ENCODE measurements around the gene MAML3. TPM values are rescaled to one million over a fixed set of nuclear protein-coding genes. Genes with fewer than 3 reads are reported as not detected.

MAML3 gene
- total RNA-seq, 1 experiment from 2014 or later, result 12.1 TPM

DNA sequence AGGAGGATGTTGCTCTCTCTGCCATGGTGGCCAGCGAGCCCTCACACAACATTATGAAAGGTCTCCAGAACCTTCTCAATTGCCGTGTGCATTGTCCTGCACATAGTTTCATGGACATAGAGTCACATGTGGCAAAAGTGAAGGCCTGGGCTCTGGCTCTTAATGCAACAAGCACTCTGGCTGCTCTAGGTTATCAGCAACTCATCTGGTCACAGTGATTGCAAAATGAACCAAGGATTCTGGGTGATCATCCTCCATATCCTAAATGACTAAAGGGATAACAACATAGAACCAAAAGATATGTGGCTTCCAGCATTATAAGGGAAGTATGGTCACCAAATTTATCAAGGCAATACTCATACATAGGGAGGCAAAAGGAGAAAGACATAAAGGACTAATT is 313.2 kb downstream of the MAML3 start:
- peaks cover 15% of the 10 kb centered on the region for H3K4me1 Mint-ChIP-seq (ENCODE audit: low read depth, unreplicated experiment)
- no peak overlapping the region for H3K27ac Mint-ChIP-seq (ENCODE audit: unreplicated experiment)
- no peak for DNase-seq
- BruUV-seq (replicated peaks), result no TSS peak
- ChIA-PET CTCF (interaction anchor here (0.6 kb wide), 1 partner anchor 15 kb away, joined by 3 read pairs; no protein-coding TSS in a partner anchor), POLR2A (no interaction called here)
- Histone ChIP-seq H3K36me3 (ENCODE audit: control insufficient read depth, insufficient read depth, low read length) (no peaks in the 10 kb centered on the region), H3K4me1 (peaks cover 16% of the 10 kb centered on the region), H3K9me3 (no peaks in the 10 kb centered on the region), H3K4me3 (ENCODE audit: low read depth, low read length) (no peak overlapping the region), H3K27me3 (replicated peaks; ENCODE audit: control insufficient read depth, insufficient read depth, low read length) (no peaks in the 10 kb centered on the region)
- no peak overlapping the region for H3K4me3 Mint-ChIP-seq (ENCODE audit: unreplicated experiment)
- H3K9me3 Mint-ChIP-seq (ENCODE audit: unreplicated experiment), result no peaks in the 10 kb centered on the region
- intact Hi-C loops (cut with micrococcal nuclease; ENCODE audit: unreplicated experiment), result loop anchor here (5.0 to 10.0 kb wide), 3 partner anchors 33 to 414 kb away; no protein-coding TSS in a partner anchor
- TF ChIP-seq, protein P1, sequence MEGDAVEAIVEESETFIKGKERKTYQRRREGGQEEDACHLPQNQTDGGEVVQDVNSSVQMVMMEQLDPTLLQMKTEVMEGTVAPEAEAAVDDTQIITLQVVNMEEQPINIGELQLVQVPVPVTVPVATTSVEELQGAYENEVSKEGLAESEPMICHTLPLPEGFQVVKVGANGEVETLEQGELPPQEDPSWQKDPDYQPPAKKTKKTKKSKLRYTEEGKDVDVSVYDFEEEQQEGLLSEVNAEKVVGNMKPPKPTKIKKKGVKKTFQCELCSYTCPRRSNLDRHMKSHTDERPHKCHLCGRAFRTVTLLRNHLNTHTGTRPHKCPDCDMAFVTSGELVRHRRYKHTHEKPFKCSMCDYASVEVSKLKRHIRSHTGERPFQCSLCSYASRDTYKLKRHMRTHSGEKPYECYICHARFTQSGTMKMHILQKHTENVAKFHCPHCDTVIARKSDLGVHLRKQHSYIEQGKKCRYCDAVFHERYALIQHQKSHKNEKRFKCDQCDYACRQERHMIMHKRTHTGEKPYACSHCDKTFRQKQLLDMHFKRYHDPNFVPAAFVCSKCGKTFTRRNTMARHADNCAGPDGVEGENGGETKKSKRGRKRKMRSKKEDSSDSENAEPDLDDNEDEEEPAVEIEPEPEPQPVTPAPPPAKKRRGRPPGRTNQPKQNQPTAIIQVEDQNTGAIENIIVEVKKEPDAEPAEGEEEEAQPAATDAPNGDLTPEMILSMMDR (IDR thresholded peaks at IDR 0.05; ENCODE audit: insufficient read depth in 1 of 2, low read depth in 1 of 2, low read length in 1 of 2, severe bottlenecking in 1 of 2, unreplicated experiment in 1 of 2), result no peak
- peaks cover 14% of the 10 kb centered on the region for H3K36me3 Mint-ChIP-seq (ENCODE audit: insufficient read depth, unreplicated experiment)
- no peaks in the 10 kb centered on the region for H3K27me3 Mint-ChIP-seq (ENCODE audit: insufficient read depth, unreplicated experiment)

DNA sequence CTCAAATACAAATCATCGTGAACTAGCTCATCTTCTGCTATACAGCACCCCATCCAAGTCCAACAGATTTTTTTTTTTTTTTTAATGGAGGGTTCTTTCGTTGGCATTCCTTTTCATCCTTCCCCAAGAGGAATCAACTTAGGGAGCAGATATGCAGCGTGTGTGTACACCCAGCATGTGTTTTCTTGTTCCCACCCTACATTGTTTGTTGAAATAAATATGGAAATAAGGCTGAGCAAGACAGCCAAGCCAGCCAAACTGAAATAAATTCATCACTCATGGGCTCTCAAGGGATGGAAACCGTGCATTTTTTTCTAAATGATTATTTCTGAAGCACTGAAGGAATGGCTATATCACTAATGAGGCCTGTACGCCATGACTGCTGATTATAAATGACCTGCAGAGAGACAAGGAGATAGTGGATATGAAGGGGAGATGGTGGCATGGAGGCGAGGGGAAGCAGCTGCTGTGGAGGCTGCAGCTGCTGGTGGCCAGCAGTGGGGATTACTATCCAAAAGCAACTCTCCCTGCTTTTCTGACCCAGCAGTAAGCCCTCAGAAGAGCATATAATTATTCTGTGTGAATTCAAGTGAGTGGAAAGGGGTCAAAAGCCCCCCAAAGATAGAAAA is 314.5 kb downstream of the MAML3 start:
- no TSS peak for BruUV-seq (replicated peaks)

DNA sequence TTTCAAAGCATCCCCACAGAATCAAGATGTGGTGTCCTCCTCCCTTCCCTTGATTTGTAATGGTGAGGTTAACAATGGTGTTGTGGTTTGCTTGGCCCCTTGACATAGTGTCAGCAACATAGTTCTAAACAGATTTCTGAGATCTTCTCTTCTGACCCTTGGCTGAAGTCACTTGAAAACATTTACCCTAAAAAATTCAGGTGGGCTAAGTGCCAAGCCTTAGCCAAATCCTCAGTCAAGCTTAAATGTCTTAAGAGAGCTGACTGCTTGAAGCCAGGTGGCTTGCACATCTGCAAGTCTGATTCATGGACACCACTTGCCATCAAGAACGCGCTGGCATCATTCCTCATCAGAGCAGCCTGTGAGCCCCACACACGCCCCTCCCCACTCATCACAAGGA is 315.2 kb downstream of the MAML3 start:
- ChIA-PET POLR2A (no interaction called here), CTCF (no interaction called here)
- no peaks in the 10 kb centered on the region for H3K9me3 Mint-ChIP-seq (ENCODE audit: unreplicated experiment)
- no peaks in the 10 kb centered on the region for H3K27me3 Mint-ChIP-seq (ENCODE audit: insufficient read depth, unreplicated experiment)
- H3K27me3 ChIP-seq (replicated peaks; ENCODE audit: control insufficient read depth, insufficient read depth, low read length), result no peaks in the 10 kb centered on the region
- peaks cover 21% of the 10 kb centered on the region for H3K4me1 Mint-ChIP-seq (ENCODE audit: low read depth, unreplicated experiment)
- intact Hi-C loops (cut with micrococcal nuclease; ENCODE audit: unreplicated experiment), result no loop called here
- H3K27ac Mint-ChIP-seq (ENCODE audit: unreplicated experiment), result no peak overlapping the region
- TF ChIP-seq, protein P1 (IDR thresholded peaks at IDR 0.05; ENCODE audit: insufficient read depth in 1 of 2, low read depth in 1 of 2, low read length in 1 of 2, severe bottlenecking in 1 of 2, unreplicated experiment in 1 of 2), result no peak
- no peak overlapping the region for H3K4me3 ChIP-seq (ENCODE audit: low read depth, low read length)
- DNase-seq, result no peak
- no peak overlapping the region for H3K4me3 Mint-ChIP-seq (ENCODE audit: unreplicated experiment)
- no TSS peak for BruUV-seq (replicated peaks)
- H3K36me3 ChIP-seq (ENCODE audit: control insufficient read depth, insufficient read depth, low read length), result no peaks in the 10 kb centered on the region
- H3K4me1 ChIP-seq, result peaks cover 16% of the 10 kb centered on the region
- H3K36me3 Mint-ChIP-seq (ENCODE audit: insufficient read depth, unreplicated experiment), result peaks cover 14% of the 10 kb centered on the region
- no peaks in the 10 kb centered on the region for H3K9me3 ChIP-seq

More for the DNA sequence above, 314.5 kb downstream of the MAML3 start:
- Histone ChIP-seq H3K9me3 (no peaks in the 10 kb centered on the region), H3K4me3 (ENCODE audit: low read depth, low read length) (no peak overlapping the region), H3K4me1 (peaks cover 16% of the 10 kb centered on the region), H3K27me3 (replicated peaks; ENCODE audit: control insufficient read depth, insufficient read depth, low read length) (no peaks in the 10 kb centered on the region), H3K36me3 (ENCODE audit: control insufficient read depth, insufficient read depth, low read length) (no peaks in the 10 kb centered on the region)
- no peak overlapping the region for H3K27ac Mint-ChIP-seq (ENCODE audit: unreplicated experiment)
- peaks cover 14% of the 10 kb centered on the region for H3K36me3 Mint-ChIP-seq (ENCODE audit: insufficient read depth, unreplicated experiment)
- no peak overlapping the region for H3K4me3 Mint-ChIP-seq (ENCODE audit: unreplicated experiment)
- ChIA-PET CTCF (no interaction called here), POLR2A (no interaction called here)
- TF ChIP-seq, protein P1 (IDR thresholded peaks at IDR 0.05; ENCODE audit: insufficient read depth in 1 of 2, low read depth in 1 of 2, low read length in 1 of 2, severe bottlenecking in 1 of 2, unreplicated experiment in 1 of 2), result no peak
- H3K4me1 Mint-ChIP-seq (ENCODE audit: low read depth, unreplicated experiment), result peaks cover 21% of the 10 kb centered on the region
- no peaks in the 10 kb centered on the region for H3K27me3 Mint-ChIP-seq (ENCODE audit: insufficient read depth, unreplicated experiment)
- H3K9me3 Mint-ChIP-seq (ENCODE audit: unreplicated experiment), result no peaks in the 10 kb centered on the region
- intact Hi-C loops (cut with micrococcal nuclease; ENCODE audit: unreplicated experiment), result loop anchor here (5.0 to 10.0 kb wide), 3 partner anchors 32 to 415 kb away; no protein-coding TSS in a partner anchor
- DNase-seq, result no peak

Data from Caco-2 (cell line).